Measurements from ENCODE around the gene ARAP1. TPM values are rescaled to one million over a fixed set of nuclear protein-coding genes. Genes with fewer than 3 reads are reported as not detected.

Gene ARAP1
- total RNA-seq, 1 experiment from 2014 or later, result 76.1 TPM

- Histone ChIP-seq H2AFZ (ENCODE audit: low read length) (no peak overlapping the region), H3K4me1 (ENCODE audit: low read length) (no peaks in the 10 kb centered on the region), H3K4me3 (ENCODE audit: low read length) (no peak overlapping the region), H3K36me3 (ENCODE audit: insufficient read depth, low read length) (0 out of 2 replicates have a peak, but pooled peaks cover 8% of the 10 kb centered on the region), H3K27me3 (ENCODE audit: low read length) (no peaks in the 10 kb centered on the region), H3K9me3 (ENCODE audit: low read length) (no peaks in the 10 kb centered on the region), H3K4me2 (ENCODE audit: low read depth, low read length, poor library complexity, severe bottlenecking) (no peak overlapping the region), H3K9me2 (replicated peaks; ENCODE audit: insufficient read depth, low read length) (no peaks in the 10 kb centered on the region), H3K79me2 (ENCODE audit: low read length) (no peaks in the 10 kb centered on the region), H4K20me1 (ENCODE audit: insufficient read depth, low read depth, low read length) (peaks cover 11% of the 10 kb centered on the region; the same call in 1 of the 2 replicates), H3K9ac (ENCODE audit: low read length) (no peak overlapping the region), H3K27ac (ENCODE audit: low read length) (no peak overlapping the region)
- no peak for DNase-seq
These were observed 62.0 kb downstream of the ARAP1 start for GRCh38 chr11:72690166-72690565.

GRCh38 chr11:72688929-72689328 lies 63.3 kb downstream of the ARAP1 start:
- Histone ChIP-seq H3K79me2 (ENCODE audit: low read length) (no peaks in the 10 kb centered on the region), H3K9me3 (ENCODE audit: low read length) (no peaks in the 10 kb centered on the region), H3K27ac (ENCODE audit: low read length) (no peak overlapping the region), H3K27me3 (ENCODE audit: low read length) (no peaks in the 10 kb centered on the region), H3K36me3 (ENCODE audit: insufficient read depth, low read length) (0 out of 2 replicates have a peak, but pooled peaks cover 8% of the 10 kb centered on the region), H3K4me3 (ENCODE audit: low read length) (no peak overlapping the region), H4K20me1 (ENCODE audit: insufficient read depth, low read depth, low read length) (peaks cover 18% of the 10 kb centered on the region), H2AFZ (ENCODE audit: low read length) (no peak overlapping the region), H3K9ac (ENCODE audit: low read length) (no peak overlapping the region), H3K9me2 (replicated peaks; ENCODE audit: insufficient read depth, low read length) (no peaks in the 10 kb centered on the region), H3K4me2 (ENCODE audit: low read depth, low read length, poor library complexity, severe bottlenecking) (no peak overlapping the region), H3K4me1 (ENCODE audit: low read length) (no peaks in the 10 kb centered on the region)
- DNase-seq, result no peak

- Histone ChIP-seq H3K9me2 (replicated peaks; ENCODE audit: insufficient read depth, low read length) (no peaks in the 10 kb centered on the region), H3K27me3 (ENCODE audit: low read length) (no peaks in the 10 kb centered on the region), H3K4me1 (ENCODE audit: low read length) (no peaks in the 10 kb centered on the region), H3K9ac (ENCODE audit: low read length) (no peak overlapping the region), H3K4me3 (ENCODE audit: low read length) (no peak overlapping the region), H3K79me2 (ENCODE audit: low read length) (no peaks in the 10 kb centered on the region), H2AFZ (ENCODE audit: low read length) (no peak overlapping the region), H3K9me3 (ENCODE audit: low read length) (no peaks in the 10 kb centered on the region), H3K36me3 (ENCODE audit: insufficient read depth, low read length) (peaks cover 9% of the 10 kb centered on the region), H4K20me1 (ENCODE audit: insufficient read depth, low read depth, low read length) (peaks cover 22% of the 10 kb centered on the region), H3K27ac (ENCODE audit: low read length) (no peak overlapping the region), H3K4me2 (ENCODE audit: low read depth, low read length, poor library complexity, severe bottlenecking) (no peak overlapping the region)
- no peak for DNase-seq
These were observed 63.7 kb downstream of the ARAP1 start for GRCh38 chr11:72688486-72688885.

- DNase-seq, result no peak
- Histone ChIP-seq H3K27me3 (ENCODE audit: low read length) (no peaks in the 10 kb centered on the region), H3K4me2 (ENCODE audit: low read depth, low read length, poor library complexity, severe bottlenecking) (no peak overlapping the region), H3K4me3 (ENCODE audit: low read length) (no peak overlapping the region), H3K27ac (ENCODE audit: low read length) (no peak overlapping the region), H3K9me2 (replicated peaks; ENCODE audit: insufficient read depth, low read length) (no peaks in the 10 kb centered on the region), H3K9me3 (ENCODE audit: low read length) (no peaks in the 10 kb centered on the region), H3K36me3 (ENCODE audit: insufficient read depth, low read length) (peaks cover 17% of the 10 kb centered on the region), H3K79me2 (ENCODE audit: low read length) (no peaks in the 10 kb centered on the region), H3K9ac (ENCODE audit: low read length) (no peak overlapping the region), H2AFZ (ENCODE audit: low read length) (no peak overlapping the region), H3K4me1 (ENCODE audit: low read length) (no peaks in the 10 kb centered on the region), H4K20me1 (ENCODE audit: insufficient read depth, low read depth, low read length) (peaks cover 32% of the 10 kb centered on the region)
These were observed 64.9 kb downstream of the ARAP1 start for GRCh38 chr11:72687326-72687725.

- H3K9me3 ChIP-seq (ENCODE audit: low read length), result no peaks in the 10 kb centered on the region
- H3K27ac ChIP-seq (ENCODE audit: low read length), result no peak overlapping the region
- no peak overlapping the region for H2AFZ ChIP-seq (ENCODE audit: low read length)
- H3K4me3 ChIP-seq (ENCODE audit: low read length), result no peak overlapping the region
- no peak for DNase-seq
- peaks cover 13% of the 10 kb centered on the region for H3K36me3 ChIP-seq (ENCODE audit: insufficient read depth, low read length)
- H3K9me2 ChIP-seq (replicated peaks; ENCODE audit: insufficient read depth, low read length), result no peaks in the 10 kb centered on the region
- H3K79me2 ChIP-seq (ENCODE audit: low read length), result no peaks in the 10 kb centered on the region
- H3K9ac ChIP-seq (ENCODE audit: low read length), result no peak overlapping the region
- H3K27me3 ChIP-seq (ENCODE audit: low read length), result no peaks in the 10 kb centered on the region
- H3K4me2 ChIP-seq (ENCODE audit: low read depth, low read length, poor library complexity, severe bottlenecking), result no peak overlapping the region
- peaks cover 32% of the 10 kb centered on the region for H4K20me1 ChIP-seq (ENCODE audit: insufficient read depth, low read depth, low read length)
- no peaks in the 10 kb centered on the region for H3K4me1 ChIP-seq (ENCODE audit: low read length)
These were observed 65.5 kb downstream of the ARAP1 start for GRCh38 chr11:72686639-72687220.

GRCh38 chr11:72685560-72686480 lies 66.4 kb downstream of the ARAP1 start:
- Histone ChIP-seq H4K20me1 (ENCODE audit: insufficient read depth, low read depth, low read length) (peaks cover 40% of the 10 kb centered on the region), H3K27me3 (ENCODE audit: low read length) (no peaks in the 10 kb centered on the region), H3K9me2 (replicated peaks; ENCODE audit: insufficient read depth, low read length) (no peaks in the 10 kb centered on the region), H3K9me3 (ENCODE audit: low read length) (no peaks in the 10 kb centered on the region), H2AFZ (ENCODE audit: low read length) (no peak overlapping the region), H3K4me2 (ENCODE audit: low read depth, low read length, poor library complexity, severe bottlenecking) (no peak overlapping the region), H3K4me3 (ENCODE audit: low read length) (no peak overlapping the region), H3K9ac (ENCODE audit: low read length) (no peak overlapping the region), H3K4me1 (ENCODE audit: low read length) (no peaks in the 10 kb centered on the region), H3K36me3 (ENCODE audit: insufficient read depth, low read length) (peaks cover 13% of the 10 kb centered on the region), H3K79me2 (ENCODE audit: low read length) (no peaks in the 10 kb centered on the region), H3K27ac (ENCODE audit: low read length) (no peak overlapping the region)
- no peak for DNase-seq

GRCh38 chr11:72684236-72684912 lies 67.8 kb downstream of the ARAP1 start:
- no peaks in the 10 kb centered on the region for H3K9me2 ChIP-seq (replicated peaks; ENCODE audit: insufficient read depth, low read length)
- H3K79me2 ChIP-seq (ENCODE audit: low read length), result no peaks in the 10 kb centered on the region
- peaks cover 13% of the 10 kb centered on the region for H3K36me3 ChIP-seq (ENCODE audit: insufficient read depth, low read length)
- no peaks in the 10 kb centered on the region for H3K4me1 ChIP-seq (ENCODE audit: low read length)
- peaks cover 40% of the 10 kb centered on the region for H4K20me1 ChIP-seq (ENCODE audit: insufficient read depth, low read depth, low read length)
- H3K27me3 ChIP-seq (ENCODE audit: low read length), result no peaks in the 10 kb centered on the region
- DNase-seq, result peak; percentile 86
- H3K9me3 ChIP-seq (ENCODE audit: low read length), result no peaks in the 10 kb centered on the region
- no peak overlapping the region for H3K4me2 ChIP-seq (ENCODE audit: low read depth, low read length, poor library complexity, severe bottlenecking)
- no peak overlapping the region for H3K4me3 ChIP-seq (ENCODE audit: low read length)
- no peak overlapping the region for H3K27ac ChIP-seq (ENCODE audit: low read length)
- no peak overlapping the region for H3K9ac ChIP-seq (ENCODE audit: low read length)
- no peak overlapping the region for H2AFZ ChIP-seq (ENCODE audit: low read length)

GRCh38 chr11:72683782-72684200 lies 68.4 kb downstream of the ARAP1 start:
- Histone ChIP-seq H3K4me2 (ENCODE audit: low read depth, low read length, poor library complexity, severe bottlenecking) (no peak overlapping the region), H3K9me3 (ENCODE audit: low read length) (no peaks in the 10 kb centered on the region), H3K9me2 (replicated peaks; ENCODE audit: insufficient read depth, low read length) (no peaks in the 10 kb centered on the region), H3K27me3 (ENCODE audit: low read length) (no peaks in the 10 kb centered on the region), H3K27ac (ENCODE audit: low read length) (no peak overlapping the region), H2AFZ (ENCODE audit: low read length) (no peak overlapping the region), H3K79me2 (ENCODE audit: low read length) (no peaks in the 10 kb centered on the region), H3K4me3 (ENCODE audit: low read length) (no peak overlapping the region), H3K4me1 (ENCODE audit: low read length) (no peaks in the 10 kb centered on the region), H3K36me3 (ENCODE audit: insufficient read depth, low read length) (peaks cover 13% of the 10 kb centered on the region), H3K9ac (ENCODE audit: low read length) (no peak overlapping the region), H4K20me1 (ENCODE audit: insufficient read depth, low read depth, low read length) (peaks cover 40% of the 10 kb centered on the region)
- peak; percentile 85 for DNase-seq
